Measurements from ENCODE around the gene NEUROG2. TPM values are rescaled to one million over a fixed set of nuclear protein-coding genes. Genes with fewer than 3 reads are reported as not detected.

NEUROG2 gene
- total and polyA plus RNA-seq, 2 of the 4 experiments (the other 2 are of a cell fraction), result not detected

DNA sequence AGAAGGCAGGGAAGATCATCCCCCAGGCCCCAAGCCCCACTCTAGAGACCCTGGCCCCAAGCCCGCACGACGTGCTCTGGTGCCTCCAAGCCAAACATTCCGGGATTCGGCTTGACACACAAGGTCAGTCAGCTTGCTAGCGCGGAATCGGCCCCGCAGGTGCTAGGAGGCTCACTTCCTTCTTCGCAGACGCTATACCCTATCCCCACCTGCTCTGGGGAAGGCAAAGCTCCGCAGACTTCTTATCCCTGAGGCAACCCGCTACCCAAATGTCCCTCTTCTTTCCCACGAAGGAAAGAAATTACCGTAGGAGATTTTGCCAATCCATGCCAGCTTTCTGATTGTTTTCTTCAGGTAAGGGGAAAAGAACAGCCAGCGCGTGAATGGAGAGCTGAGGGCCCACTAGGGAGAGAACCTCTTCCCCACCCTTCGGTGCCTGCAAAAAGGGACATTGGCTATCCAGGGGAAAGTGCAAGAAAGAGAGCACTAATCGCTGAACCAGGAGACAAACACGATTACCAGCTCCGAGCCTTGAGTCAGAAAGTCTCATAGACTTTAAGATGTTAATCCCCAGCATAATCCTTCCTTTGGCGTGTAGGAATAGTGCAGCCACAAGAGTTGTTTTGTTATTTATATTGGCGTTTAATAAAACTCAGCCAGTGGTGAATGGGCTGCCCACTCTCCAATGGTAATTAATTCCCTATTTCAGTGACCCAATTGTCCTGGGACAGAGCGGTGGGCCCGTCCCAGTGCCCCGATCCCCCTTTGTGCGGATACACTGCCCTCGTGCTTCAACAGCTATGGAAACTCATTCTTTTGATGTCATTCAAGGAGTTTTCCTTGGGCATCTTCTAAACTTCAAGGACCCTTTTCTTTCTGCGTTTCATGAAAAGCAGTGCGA, 5.4 kb upstream of the NEUROG2 start (continued):
- no peak for TF ChIP-seq SMC3 (IDR thresholded peaks at IDR 0.05; ENCODE audit: low read depth, low read length)

DNA sequence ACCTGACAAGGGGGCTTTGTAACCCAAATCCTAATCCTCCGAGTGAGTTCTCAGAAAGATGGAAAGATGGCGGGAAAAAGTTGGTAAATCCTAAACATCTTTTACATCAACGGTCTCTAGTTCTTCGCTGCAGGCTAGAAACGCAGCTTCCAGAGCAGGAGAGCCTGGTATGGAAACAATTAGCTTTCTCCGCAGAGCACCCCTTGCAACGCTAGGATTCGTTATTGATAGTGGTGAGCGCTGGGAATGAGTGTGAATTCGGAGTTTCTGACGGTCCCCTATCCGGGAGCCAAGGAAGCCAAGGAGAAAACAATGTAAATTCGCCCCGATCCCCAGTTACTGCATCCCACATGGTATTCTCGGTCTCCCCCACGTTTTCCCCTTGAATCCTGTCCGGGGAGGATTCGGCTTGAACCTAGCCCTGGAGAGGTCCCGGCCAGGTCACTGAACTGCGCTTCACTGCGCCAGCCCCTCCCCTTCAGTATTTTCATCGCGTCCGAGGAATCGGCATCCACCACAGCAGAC, 4.7 kb upstream of the NEUROG2 start:
- no peak overlapping the region for H3K4ac ChIP-seq (ENCODE audit: low read depth, low read length)

More for the DNA sequence above, 4.7 kb upstream of the NEUROG2 start:
- H3K14ac ChIP-seq (replicated peaks; ENCODE audit: low read depth, low read length), result no peak overlapping the region
- no peak overlapping the region for H3K4me2 ChIP-seq (ENCODE audit: low read depth, low read length)
- H4K20me1 ChIP-seq (ENCODE audit: insufficient read depth, low read length), result no peaks in the 10 kb centered on the region
- intact Hi-C loops (cut with micrococcal nuclease), result loop anchor here (5.0 kb wide), 1 partner anchor 423 kb away; no protein-coding TSS in a partner anchor
- in situ Hi-C loops (cut with MboI; ENCODE audit: low sequenced_read_pairs), result no loop called here
- no peaks in the 10 kb centered on the region for H3K79me1 ChIP-seq (ENCODE audit: low read depth in 1 of 2, low read length in 2 of 2)
- no peak overlapping the region for H3K9ac ChIP-seq (ENCODE audit: low read depth, low read length)
- no peak overlapping the region for H2BK20ac ChIP-seq (ENCODE audit: low read depth, low read length)
- TF ChIP-seq FOS (IDR thresholded peaks at IDR 0.05; ENCODE audit: low read depth, low read length), result no peak
- no peak for TF ChIP-seq RFX5 (IDR thresholded peaks at IDR 0.05; ENCODE audit: low read depth, low read length)
- no peak for TF ChIP-seq MAFK (IDR thresholded peaks at IDR 0.05; ENCODE audit: low read depth, low read length)
- TF ChIP-seq, protein P1, sequence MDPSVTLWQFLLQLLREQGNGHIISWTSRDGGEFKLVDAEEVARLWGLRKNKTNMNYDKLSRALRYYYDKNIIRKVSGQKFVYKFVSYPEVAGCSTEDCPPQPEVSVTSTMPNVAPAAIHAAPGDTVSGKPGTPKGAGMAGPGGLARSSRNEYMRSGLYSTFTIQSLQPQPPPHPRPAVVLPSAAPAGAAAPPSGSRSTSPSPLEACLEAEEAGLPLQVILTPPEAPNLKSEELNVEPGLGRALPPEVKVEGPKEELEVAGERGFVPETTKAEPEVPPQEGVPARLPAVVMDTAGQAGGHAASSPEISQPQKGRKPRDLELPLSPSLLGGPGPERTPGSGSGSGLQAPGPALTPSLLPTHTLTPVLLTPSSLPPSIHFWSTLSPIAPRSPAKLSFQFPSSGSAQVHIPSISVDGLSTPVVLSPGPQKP (IDR thresholded peaks at IDR 0.05; ENCODE audit: borderline replicate concordance, low read depth, low read length), result no peak
- TF ChIP-seq MAZ (IDR thresholded peaks at IDR 0.05; ENCODE audit: borderline replicate concordance, low read depth, low read length), result no peak
- TF ChIP-seq MXI1 (IDR thresholded peaks at IDR 0.05; ENCODE audit: borderline replicate concordance, low read depth, low read length), result no peak
- no peak for TF ChIP-seq POLR2A (IDR thresholded peaks at IDR 0.05; ENCODE audit: low read depth, low read length)
- TF ChIP-seq CEBPB (IDR thresholded peaks at IDR 0.05; ENCODE audit: low read depth, low read length), result no peak
- no peak for TF ChIP-seq CHD1 (IDR thresholded peaks at IDR 0.05; ENCODE audit: low read depth, low read length)
- 2% methylated on average over 11 of the region's 25 CpGs; no CpG with 5 or more reads in 1 of the 2 experiments for WGBS, 2 experiments (ENCODE audit: extremely low coverage in 2 of 2, insufficient read length in 1 of 2)
- H3K9me1 ChIP-seq (ENCODE audit: insufficient read depth, low read length), result no peaks in the 10 kb centered on the region
- no peak overlapping the region for H2BK120ac ChIP-seq (ENCODE audit: low read depth, low read length)
- no peak overlapping the region for H2BK15ac ChIP-seq (ENCODE audit: low read depth, low read length)
- H2BK5ac ChIP-seq (ENCODE audit: low read depth, low read length, poor library complexity, severe bottlenecking), result no peak overlapping the region
- no peak overlapping the region for H3K56ac ChIP-seq (ENCODE audit: extremely low read depth, insufficient read depth, low read length)
- no peak overlapping the region for H4K91ac ChIP-seq (ENCODE audit: insufficient read depth, low read depth, low read length)
- H3K4me3 ChIP-seq (ENCODE audit: insufficient read depth, low read depth, low read length), result no peak overlapping the region
- peaks cover 81% of the 10 kb centered on the region for H3K27me3 ChIP-seq (ENCODE audit: control insufficient read depth, insufficient read depth, low read length)
- dilution Hi-C loops (cut with HindIII; ENCODE audit: low sequenced_read_pairs, unreplicated experiment), result no loop called here
- no peak overlapping the region for H2AK5ac ChIP-seq (ENCODE audit: low read depth, low read length)
- H4K5ac ChIP-seq (ENCODE audit: low read depth, low read length), result no peak overlapping the region
- no peaks in the 10 kb centered on the region for H3K36me3 ChIP-seq (ENCODE audit: control insufficient read depth, insufficient read depth, low read length)
- no peak overlapping the region for H3K23ac ChIP-seq (ENCODE audit: low read depth, low read length)
- no TSS peak for BruUV-seq (replicated peaks)
- H3K27ac ChIP-seq (ENCODE audit: insufficient read depth, low read length), result no peak overlapping the region
- H2AK9ac ChIP-seq (replicated peaks; ENCODE audit: low read depth, low read length, poor library complexity), result no peak overlapping the region
- ATAC-seq (ENCODE audit: low read depth) (no peak), DNase-seq (no peak)
- H3K18ac ChIP-seq (ENCODE audit: low read depth, low read length), result no peak overlapping the region
- H4K8ac ChIP-seq (ENCODE audit: low read depth in 2 of 2, low read length in 2 of 2), result no peak overlapping the region
- H2AFZ ChIP-seq (replicated peaks; ENCODE audit: low read length, poor library complexity), result no peak overlapping the region
- CTCF ChIA-PET, result no interaction called here
- H3K9me3 ChIP-seq (ENCODE audit: control insufficient read depth, insufficient read depth, low read length), result peaks cover 28% of the 10 kb centered on the region
- POLR2A ChIA-PET (ENCODE audit: unreplicated experiment), result no interaction called here
- no peaks in the 10 kb centered on the region; the same call in 1 of the 2 replicates for H3K4me1 ChIP-seq (ENCODE audit: control insufficient read depth, insufficient read depth, low read length)

Measured in IMR-90 (cell line).